Tibial artery (tissue), 4 donors: ENCODE results near the gene HUWE1.

ENCODE experiments used
- DNase-seq, 2 donors: peaks; one replicate each; pipeline ENCODE4 v3.0.0-alpha.2; 2019
- H3K27ac ChIP-seq, 2 donors: fragments of 200-600 bp; sonication (generic) in 1 of 2; 1 replicate in 1 of 2; 2 replicates in 1 of 2; pipeline ENCODE4 v1.5.1; 2018 to 2019; ENCODE audit warnings: mild to moderate bottlenecking in 1 of 2
- H3K27me3 ChIP-seq, 2 donors: fragments of 200-600 bp; sonication (generic) in 1 of 2; one replicate each; pipeline versions ENCODE4 v1.5.1 to v1.6.0; 2016 to 2019
- H3K36me3 ChIP-seq, 3 donors: fragments of 200-600 bp; sonication (generic) in 2 of 3; one replicate each; pipeline ENCODE4 v1.5.1; 2016 to 2019; ENCODE audit warnings: mild to moderate bottlenecking in 2 of 3
- H3K4me1 ChIP-seq, 4 donors: fragments of 200-600 bp; sonication (generic) in 2 of 4; 1 replicate in 3 of 4; 2 replicates in 1 of 4; pipeline ENCODE4 v1.5.1; 2016 to 2019
- H3K4me3 ChIP-seq, 2 donors: fragments of 200-600 bp; sonication (generic) in 1 of 2; 1 replicate in 1 of 2; 2 replicates in 1 of 2; pipeline ENCODE4 v1.5.1; 2018 to 2019; ENCODE audit warnings: mild to moderate bottlenecking in 2 of 2
- H3K9me3 ChIP-seq, 3 donors: fragments of 200-600 bp; sonication (generic) in 1 of 3; one replicate each; pipeline ENCODE4 v1.5.1; 2016 to 2019
- intact Hi-C: fragments of 100-400 bp; cut with DNase I; formaldehyde crosslinking; loops from one replicate; pipeline ENCODE4 v1.15.0; 2023; ENCODE audit warnings: low total_unique reads
- TF ChIP-seq, protein P1 (sequence below), 2 experiments: fragments of 200-600 bp in 1 of 2; fragments of 450-650 bp in 1 of 2; IDR thresholded peaks; one replicate each; pipeline ENCODE4 v1.5.1; 2017 to 2019; ENCODE audit warnings: antibody characterized with exemption in 2 of 2, mild to moderate bottlenecking in 1 of 2, moderate library complexity in 1 of 2

HUWE1 gene

DNA sequence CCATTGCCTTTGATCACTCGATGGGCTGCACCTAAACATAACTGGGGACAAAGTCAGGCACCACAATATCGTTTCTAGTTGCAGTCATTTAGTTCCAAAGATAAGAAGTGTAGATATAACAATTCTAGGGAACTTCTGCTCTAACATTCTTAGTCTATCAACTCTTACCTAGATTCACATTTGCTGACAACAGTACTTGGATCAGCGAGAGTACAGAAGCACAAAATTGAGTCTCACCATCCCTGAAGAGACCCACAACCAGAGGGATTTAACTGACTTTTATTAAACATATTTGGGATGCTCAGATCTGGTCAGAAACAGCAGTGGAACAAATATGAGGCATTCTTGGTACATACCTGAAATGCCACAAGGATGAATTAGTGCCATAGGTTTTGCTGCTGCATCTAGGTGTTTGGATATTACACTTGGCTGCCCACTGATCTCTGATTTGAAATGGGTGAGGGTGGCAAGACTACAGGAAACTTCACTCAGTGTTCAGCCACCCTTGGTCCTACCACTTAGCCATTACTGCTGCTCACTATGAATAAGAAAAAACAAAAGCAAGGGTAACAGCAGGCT lies 28.9 kb upstream of the HUWE1 start:
- no peaks in the 10 kb centered on the region for H3K36me3 ChIP-seq
- peaks cover 0 to 8% (median 0%) of the 10 kb centered on the region in 4 donors for H3K4me1 ChIP-seq
- H3K27ac ChIP-seq: no peak overlapping the region
- intact Hi-C loops: no loop called here
- no peak for DNase-seq
- H3K4me3 ChIP-seq: no peak overlapping the region
- no peaks in the 10 kb centered on the region for H3K27me3 ChIP-seq
- TF ChIP-seq, protein P1, sequence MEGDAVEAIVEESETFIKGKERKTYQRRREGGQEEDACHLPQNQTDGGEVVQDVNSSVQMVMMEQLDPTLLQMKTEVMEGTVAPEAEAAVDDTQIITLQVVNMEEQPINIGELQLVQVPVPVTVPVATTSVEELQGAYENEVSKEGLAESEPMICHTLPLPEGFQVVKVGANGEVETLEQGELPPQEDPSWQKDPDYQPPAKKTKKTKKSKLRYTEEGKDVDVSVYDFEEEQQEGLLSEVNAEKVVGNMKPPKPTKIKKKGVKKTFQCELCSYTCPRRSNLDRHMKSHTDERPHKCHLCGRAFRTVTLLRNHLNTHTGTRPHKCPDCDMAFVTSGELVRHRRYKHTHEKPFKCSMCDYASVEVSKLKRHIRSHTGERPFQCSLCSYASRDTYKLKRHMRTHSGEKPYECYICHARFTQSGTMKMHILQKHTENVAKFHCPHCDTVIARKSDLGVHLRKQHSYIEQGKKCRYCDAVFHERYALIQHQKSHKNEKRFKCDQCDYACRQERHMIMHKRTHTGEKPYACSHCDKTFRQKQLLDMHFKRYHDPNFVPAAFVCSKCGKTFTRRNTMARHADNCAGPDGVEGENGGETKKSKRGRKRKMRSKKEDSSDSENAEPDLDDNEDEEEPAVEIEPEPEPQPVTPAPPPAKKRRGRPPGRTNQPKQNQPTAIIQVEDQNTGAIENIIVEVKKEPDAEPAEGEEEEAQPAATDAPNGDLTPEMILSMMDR (IDR thresholded peaks at IDR 0.05): no peak
- H3K9me3 ChIP-seq: no peaks in the 10 kb centered on the region

DNA sequence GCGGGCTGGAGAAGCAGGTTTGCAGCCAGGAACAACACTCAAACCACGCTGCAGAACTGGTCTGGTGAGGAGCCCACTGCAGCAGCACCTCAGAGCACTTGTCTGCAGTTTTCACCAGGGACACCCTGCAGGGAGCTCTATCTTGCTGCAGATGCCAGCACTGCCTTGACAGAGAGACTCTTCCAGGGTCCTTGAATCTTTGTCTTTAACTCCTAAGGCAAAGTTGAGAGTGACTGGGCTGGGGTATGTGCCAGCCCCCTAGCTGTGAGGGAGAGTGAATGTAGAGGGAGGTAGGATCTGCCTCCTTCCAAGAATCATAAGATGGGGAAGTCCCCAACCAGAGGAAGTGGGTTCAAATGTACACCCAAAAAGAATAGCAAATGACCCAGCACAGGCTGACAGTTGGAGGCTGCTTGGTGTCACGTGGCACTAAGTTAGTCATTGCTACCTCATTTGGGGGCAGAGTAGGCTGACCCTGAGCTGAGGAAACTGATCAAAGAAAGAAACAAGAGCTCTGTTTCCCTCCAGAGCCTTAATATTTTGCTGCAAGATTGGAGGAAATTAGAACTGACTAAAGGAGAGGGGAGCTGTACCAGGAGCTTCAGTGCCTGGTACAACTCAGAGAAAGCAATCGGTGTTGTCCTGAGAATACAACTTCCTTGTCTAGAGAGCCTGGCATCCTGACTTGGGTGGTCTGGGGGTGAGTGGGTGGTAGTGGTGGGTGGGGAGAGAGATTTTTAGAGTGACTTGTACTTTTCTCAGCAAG lies 28.2 kb upstream of the HUWE1 start:
- DNase-seq: no peak
- TF ChIP-seq, protein P1 (IDR thresholded peaks at IDR 0.05): no peak
- Histone ChIP-seq H3K27me3 (no peaks in the 10 kb centered on the region), H3K9me3 (no peaks in the 10 kb centered on the region), H3K36me3 (no peaks in the 10 kb centered on the region), H3K4me3 (no peak overlapping the region), H3K27ac (no peak overlapping the region), H3K4me1 (peaks cover 0 to 8% (median 0%) of the 10 kb centered on the region in 4 donors)
- intact Hi-C loops: no loop called here

DNA sequence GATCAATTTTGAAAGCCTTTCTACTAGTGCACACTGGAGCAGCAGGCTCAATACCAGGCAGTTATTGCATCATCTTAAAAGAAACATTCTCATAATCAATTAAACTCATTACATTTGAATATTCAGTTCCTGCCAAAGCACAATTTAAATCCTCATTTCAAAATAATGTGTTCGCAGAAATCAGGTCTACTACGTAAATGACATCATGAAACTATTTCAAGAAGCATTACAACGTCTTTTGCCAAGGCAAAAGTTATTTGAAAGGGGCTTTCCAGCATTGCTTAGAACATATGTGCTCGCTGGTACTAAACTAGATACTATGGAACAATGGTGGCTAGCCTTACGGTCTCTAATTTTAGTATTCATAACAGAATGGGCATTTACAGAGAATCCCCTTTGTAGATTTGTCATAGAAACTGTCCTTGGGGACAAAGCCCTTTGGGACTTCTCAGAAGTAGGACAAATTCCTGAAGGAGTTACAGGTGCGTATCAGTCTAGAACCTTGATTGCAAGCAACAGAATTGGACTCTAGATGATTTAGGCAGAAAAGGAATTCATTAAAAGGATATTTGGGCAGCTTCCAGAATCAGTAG lies 27.6 kb upstream of the HUWE1 start:
- Histone ChIP-seq H3K9me3 (no peaks in the 10 kb centered on the region), H3K27ac (no peak overlapping the region), H3K4me3 (no peak overlapping the region), H3K36me3 (no peaks in the 10 kb centered on the region), H3K27me3 (no peaks in the 10 kb centered on the region), H3K4me1 (peaks cover 0 to 8% (median 0%) of the 10 kb centered on the region in 4 donors)
- no peak for DNase-seq
- intact Hi-C loops: no loop called here
- TF ChIP-seq, protein P1 (IDR thresholded peaks at IDR 0.05): no peak

DNA sequence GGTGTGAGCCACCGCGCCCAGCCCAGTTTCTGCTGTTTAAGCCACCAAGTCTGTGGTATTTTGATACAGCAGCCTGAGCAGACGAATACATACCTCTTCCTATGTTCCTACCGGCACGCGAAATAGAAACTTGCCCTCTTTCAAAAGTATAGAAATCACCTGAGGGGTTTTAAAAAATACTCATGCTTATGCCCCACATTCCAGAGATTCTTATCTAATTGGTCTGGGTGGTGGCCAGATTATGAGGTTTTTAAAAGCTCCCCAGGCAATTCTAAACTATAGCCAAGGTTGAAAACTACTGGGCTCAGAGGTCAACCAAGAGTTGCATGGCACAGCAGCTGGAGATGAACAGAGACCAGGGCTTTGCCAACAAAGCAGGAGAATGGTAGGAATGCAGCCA lies 24.9 kb upstream of the HUWE1 start:
- no peak overlapping the region for H3K4me3 ChIP-seq
- intact Hi-C loops: no loop called here
- no peaks in the 10 kb centered on the region for H3K27me3 ChIP-seq
- peaks cover 0 to 8% (median 0%) of the 10 kb centered on the region in 4 donors for H3K4me1 ChIP-seq
- H3K9me3 ChIP-seq: no peaks in the 10 kb centered on the region
- DNase-seq: no peak
- TF ChIP-seq, protein P1 (IDR thresholded peaks at IDR 0.05): no peak
- no peak overlapping the region for H3K27ac ChIP-seq
- H3K36me3 ChIP-seq: no peaks in the 10 kb centered on the region

DNA sequence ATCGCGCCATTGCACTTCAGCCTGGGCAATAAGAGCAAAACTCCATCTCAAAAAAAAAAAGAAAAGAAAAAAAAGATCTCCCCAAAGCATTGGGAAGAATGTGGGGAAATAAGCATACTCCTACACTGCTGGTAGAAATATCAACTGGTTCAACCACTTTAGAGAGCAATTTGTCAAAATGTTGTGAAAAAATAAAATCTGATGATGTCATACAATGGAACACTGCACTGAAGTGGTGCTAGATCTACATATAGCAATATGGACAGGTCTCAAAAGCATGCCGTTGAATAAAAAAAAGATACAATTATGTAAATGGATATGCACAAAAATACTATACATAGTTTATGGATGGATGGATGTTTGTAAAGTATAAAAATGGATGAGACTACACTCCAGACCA lies 18.3 kb upstream of the HUWE1 start:
- intact Hi-C loops: no loop called here
- Histone ChIP-seq H3K36me3 (no peaks in the 10 kb centered on the region), H3K27ac (no peak overlapping the region), H3K9me3 (no peaks in the 10 kb centered on the region), H3K27me3 (no peaks in the 10 kb centered on the region), H3K4me1 (no peaks in the 10 kb centered on the region), H3K4me3 (no peak overlapping the region)
- DNase-seq: no peak
- TF ChIP-seq, protein P1 (IDR thresholded peaks at IDR 0.05): no peak
